HL-60 (cell line): ENCODE results near the gene BGN.

Source experiments
- DNase-seq, 2 experiments: peaks; one replicate each; pipeline ENCODE4 v3.0.0-alpha.2; 2010 to 2020; ENCODE audit warnings: low read depth in 1 of 2, low spot score in 1 of 2
- H3K27ac ChIP-seq: fragments of 250-450 bp; sonication (Bioruptor Pico); replicated peaks from 2 replicates; pipeline ENCODE4 v1.5.1; 2020; ENCODE audit warnings: mild to moderate bottlenecking, moderate library complexity
- H3K27me3 ChIP-seq: fragments of 250-450 bp; sonication (Bioruptor Pico); 2 replicates; pipeline ENCODE4 v1.5.1; 2021; ENCODE audit warnings: mild to moderate bottlenecking, moderate library complexity; ENCODE audit not compliant: insufficient read depth, poor library complexity, severe bottlenecking
- H3K4me3 ChIP-seq: replicated peaks from 2 replicates; pipeline ENCODE4 v1.5.1; 2011; ENCODE audit warnings: mild to moderate bottlenecking, control low read depth, low read length; ENCODE audit not compliant: insufficient read depth
- GABPA ChIP-seq: IDR thresholded peaks from 2 replicates; pipeline ENCODE4 v1.6.1; 2012; ENCODE audit warnings: low read depth
- POLR2AphosphoS5 ChIP-seq: IDR thresholded peaks from 2 replicates; pipeline ENCODE4 v1.6.1; 2012; ENCODE audit warnings: low read depth
- SPI1 ChIP-seq: IDR thresholded peaks from 2 replicates; pipeline ENCODE4 v1.6.1; 2012; ENCODE audit warnings: low read depth, mild to moderate bottlenecking, borderline replicate concordance
- TF ChIP-seq, protein P1 (sequence below): IDR thresholded peaks from 2 replicates; pipeline ENCODE4 v1.6.1; 2012; ENCODE audit warnings: low read depth; ENCODE audit not compliant: insufficient replicate concordance
- TF ChIP-seq, protein P2 (sequence below): IDR thresholded peaks from one replicate; pipeline ENCODE4 v1.5.1; 2011; ENCODE audit warnings: low read length, control low read depth, inconsistent platforms; ENCODE audit not compliant: insufficient read depth

The BGN gene

DNA sequence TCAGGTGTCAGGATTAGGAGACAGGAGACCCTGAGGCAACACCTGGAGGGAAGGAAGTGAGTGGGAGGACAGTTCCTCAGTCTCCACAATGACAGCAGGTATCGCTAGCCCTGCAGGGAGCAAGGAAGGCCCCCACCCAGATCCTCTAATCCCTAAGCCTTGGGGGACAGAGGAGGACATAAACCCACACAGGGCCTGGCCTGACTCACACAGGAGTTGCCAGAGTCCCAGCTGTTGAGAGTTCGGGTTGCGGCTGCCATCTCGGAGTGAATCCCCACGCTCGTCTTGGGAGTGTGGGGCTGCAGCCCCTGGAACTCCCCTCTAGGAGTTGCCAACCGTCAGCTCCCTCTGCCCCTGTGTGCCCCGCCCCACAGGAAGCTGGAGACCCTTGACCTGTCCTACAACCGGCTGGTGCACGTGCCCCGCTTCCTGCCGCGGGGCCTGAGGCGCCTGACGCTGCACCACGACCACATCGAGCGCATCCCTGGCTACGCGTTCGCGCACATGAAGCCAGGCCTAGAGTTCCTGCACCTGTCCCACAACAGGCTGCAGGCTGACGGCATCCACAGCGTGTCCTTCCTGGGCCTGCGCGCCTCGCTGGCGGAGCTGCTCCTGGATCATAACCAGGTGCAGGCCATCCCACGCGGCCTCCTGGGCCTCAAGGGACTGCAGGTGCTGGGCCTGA lies 9.2 kb upstream of the BGN start:
- TF ChIP-seq, protein P1, sequence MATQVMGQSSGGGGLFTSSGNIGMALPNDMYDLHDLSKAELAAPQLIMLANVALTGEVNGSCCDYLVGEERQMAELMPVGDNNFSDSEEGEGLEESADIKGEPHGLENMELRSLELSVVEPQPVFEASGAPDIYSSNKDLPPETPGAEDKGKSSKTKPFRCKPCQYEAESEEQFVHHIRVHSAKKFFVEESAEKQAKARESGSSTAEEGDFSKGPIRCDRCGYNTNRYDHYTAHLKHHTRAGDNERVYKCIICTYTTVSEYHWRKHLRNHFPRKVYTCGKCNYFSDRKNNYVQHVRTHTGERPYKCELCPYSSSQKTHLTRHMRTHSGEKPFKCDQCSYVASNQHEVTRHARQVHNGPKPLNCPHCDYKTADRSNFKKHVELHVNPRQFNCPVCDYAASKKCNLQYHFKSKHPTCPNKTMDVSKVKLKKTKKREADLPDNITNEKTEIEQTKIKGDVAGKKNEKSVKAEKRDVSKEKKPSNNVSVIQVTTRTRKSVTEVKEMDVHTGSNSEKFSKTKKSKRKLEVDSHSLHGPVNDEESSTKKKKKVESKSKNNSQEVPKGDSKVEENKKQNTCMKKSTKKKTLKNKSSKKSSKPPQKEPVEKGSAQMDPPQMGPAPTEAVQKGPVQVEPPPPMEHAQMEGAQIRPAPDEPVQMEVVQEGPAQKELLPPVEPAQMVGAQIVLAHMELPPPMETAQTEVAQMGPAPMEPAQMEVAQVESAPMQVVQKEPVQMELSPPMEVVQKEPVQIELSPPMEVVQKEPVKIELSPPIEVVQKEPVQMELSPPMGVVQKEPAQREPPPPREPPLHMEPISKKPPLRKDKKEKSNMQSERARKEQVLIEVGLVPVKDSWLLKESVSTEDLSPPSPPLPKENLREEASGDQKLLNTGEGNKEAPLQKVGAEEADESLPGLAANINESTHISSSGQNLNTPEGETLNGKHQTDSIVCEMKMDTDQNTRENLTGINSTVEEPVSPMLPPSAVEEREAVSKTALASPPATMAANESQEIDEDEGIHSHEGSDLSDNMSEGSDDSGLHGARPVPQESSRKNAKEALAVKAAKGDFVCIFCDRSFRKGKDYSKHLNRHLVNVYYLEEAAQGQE: no peak
- TF ChIP-seq POLR2AphosphoS5 (no peak), SPI1 (no peak), GABPA (no peak)
- TF ChIP-seq, protein P2, sequence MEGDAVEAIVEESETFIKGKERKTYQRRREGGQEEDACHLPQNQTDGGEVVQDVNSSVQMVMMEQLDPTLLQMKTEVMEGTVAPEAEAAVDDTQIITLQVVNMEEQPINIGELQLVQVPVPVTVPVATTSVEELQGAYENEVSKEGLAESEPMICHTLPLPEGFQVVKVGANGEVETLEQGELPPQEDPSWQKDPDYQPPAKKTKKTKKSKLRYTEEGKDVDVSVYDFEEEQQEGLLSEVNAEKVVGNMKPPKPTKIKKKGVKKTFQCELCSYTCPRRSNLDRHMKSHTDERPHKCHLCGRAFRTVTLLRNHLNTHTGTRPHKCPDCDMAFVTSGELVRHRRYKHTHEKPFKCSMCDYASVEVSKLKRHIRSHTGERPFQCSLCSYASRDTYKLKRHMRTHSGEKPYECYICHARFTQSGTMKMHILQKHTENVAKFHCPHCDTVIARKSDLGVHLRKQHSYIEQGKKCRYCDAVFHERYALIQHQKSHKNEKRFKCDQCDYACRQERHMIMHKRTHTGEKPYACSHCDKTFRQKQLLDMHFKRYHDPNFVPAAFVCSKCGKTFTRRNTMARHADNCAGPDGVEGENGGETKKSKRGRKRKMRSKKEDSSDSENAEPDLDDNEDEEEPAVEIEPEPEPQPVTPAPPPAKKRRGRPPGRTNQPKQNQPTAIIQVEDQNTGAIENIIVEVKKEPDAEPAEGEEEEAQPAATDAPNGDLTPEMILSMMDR: no peak
- no peak for DNase-seq
- Histone ChIP-seq H3K27me3 (no peaks in the 10 kb centered on the region), H3K27ac (no peak overlapping the region), H3K4me3 (no peak overlapping the region)

DNA sequence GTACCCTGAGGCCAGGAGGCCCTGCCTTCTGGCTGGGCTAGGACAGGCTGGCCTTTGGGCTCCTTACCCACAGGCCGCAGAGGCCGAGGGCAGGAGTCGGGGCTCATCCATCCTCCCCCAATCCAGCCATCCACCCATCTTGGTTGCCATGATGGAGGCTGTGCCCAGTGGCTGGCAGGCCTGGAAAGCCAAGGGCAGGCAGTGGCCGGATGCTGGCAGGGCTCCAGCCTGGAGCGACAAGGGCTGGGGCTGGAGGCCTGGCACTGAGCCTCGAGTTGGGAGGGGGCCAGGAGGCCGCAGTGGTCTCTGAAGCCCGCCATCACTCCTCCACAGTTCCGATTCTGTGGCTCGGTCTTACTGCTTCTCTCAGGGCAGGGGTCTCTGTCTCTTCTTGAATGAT lies 8.6 kb upstream of the BGN start:
- Histone ChIP-seq H3K27me3 (no peaks in the 10 kb centered on the region), H3K4me3 (no peak overlapping the region), H3K27ac (no peak overlapping the region)
- TF ChIP-seq, protein P2: no peak
- TF ChIP-seq GABPA: no peak
- no peak for TF ChIP-seq POLR2AphosphoS5
- TF ChIP-seq, protein P1: no peak
- TF ChIP-seq SPI1: no peak
- no peak for DNase-seq

- no peak for DNase-seq
- TF ChIP-seq, protein P1: no peak
- TF ChIP-seq, protein P2: no peak
- TF ChIP-seq POLR2AphosphoS5: no peak
- TF ChIP-seq GABPA: no peak
- no peaks in the 10 kb centered on the region for H3K27me3 ChIP-seq
- no peak overlapping the region for H3K4me3 ChIP-seq
- H3K27ac ChIP-seq: no peak overlapping the region
Observed at GRCh38 chrX:153487590-153488071, 7.1 kb upstream of the BGN start.
